Panc1 (cell line): ENCODE data around the gene TERC.

Source experiments
- TCF7L2 ChIP-seq: IDR thresholded peaks from 2 replicates; pipeline ENCODE4 v1.6.1; 2011; ENCODE audit warnings: mild to moderate bottlenecking, low read depth, low read length, inconsistent platforms
- TF ChIP-seq, protein P1 (sequence below): fragments of 450-650 bp; IDR thresholded peaks from 2 replicates; pipeline ENCODE4 v1.5.1; 2017; ENCODE audit warnings: mild to moderate bottlenecking

DNA sequence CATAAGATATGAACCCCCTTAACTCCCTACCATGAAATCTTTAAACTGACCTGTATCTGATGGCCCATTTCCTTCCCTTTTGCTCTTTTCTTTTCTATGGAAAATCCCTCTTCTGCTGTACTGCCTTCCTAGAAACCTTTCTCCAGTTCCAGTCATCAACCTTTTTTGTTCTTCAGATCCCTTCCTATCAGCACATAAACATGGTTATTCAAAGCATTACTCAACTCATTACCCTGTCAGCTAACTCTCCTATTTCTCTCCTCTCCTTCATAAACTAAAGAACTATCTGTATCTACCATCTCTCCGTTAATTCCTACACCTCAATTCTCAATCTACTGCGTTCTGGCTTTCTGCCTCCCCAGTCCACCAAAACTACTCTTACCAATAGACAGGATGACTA, 13.0 kb downstream of the TERC start:
- TF ChIP-seq TCF7L2: no peak
- TF ChIP-seq, protein P1, sequence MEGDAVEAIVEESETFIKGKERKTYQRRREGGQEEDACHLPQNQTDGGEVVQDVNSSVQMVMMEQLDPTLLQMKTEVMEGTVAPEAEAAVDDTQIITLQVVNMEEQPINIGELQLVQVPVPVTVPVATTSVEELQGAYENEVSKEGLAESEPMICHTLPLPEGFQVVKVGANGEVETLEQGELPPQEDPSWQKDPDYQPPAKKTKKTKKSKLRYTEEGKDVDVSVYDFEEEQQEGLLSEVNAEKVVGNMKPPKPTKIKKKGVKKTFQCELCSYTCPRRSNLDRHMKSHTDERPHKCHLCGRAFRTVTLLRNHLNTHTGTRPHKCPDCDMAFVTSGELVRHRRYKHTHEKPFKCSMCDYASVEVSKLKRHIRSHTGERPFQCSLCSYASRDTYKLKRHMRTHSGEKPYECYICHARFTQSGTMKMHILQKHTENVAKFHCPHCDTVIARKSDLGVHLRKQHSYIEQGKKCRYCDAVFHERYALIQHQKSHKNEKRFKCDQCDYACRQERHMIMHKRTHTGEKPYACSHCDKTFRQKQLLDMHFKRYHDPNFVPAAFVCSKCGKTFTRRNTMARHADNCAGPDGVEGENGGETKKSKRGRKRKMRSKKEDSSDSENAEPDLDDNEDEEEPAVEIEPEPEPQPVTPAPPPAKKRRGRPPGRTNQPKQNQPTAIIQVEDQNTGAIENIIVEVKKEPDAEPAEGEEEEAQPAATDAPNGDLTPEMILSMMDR: no peak
